ENCODE data around the gene DDX39A. TPM values are rescaled to one million over a fixed set of nuclear protein-coding genes. Genes with fewer than 3 reads are reported as not detected.

The DDX39A gene
- total RNA-seq, 1 donor from 2014 or later = 33.4 TPM

DNA sequence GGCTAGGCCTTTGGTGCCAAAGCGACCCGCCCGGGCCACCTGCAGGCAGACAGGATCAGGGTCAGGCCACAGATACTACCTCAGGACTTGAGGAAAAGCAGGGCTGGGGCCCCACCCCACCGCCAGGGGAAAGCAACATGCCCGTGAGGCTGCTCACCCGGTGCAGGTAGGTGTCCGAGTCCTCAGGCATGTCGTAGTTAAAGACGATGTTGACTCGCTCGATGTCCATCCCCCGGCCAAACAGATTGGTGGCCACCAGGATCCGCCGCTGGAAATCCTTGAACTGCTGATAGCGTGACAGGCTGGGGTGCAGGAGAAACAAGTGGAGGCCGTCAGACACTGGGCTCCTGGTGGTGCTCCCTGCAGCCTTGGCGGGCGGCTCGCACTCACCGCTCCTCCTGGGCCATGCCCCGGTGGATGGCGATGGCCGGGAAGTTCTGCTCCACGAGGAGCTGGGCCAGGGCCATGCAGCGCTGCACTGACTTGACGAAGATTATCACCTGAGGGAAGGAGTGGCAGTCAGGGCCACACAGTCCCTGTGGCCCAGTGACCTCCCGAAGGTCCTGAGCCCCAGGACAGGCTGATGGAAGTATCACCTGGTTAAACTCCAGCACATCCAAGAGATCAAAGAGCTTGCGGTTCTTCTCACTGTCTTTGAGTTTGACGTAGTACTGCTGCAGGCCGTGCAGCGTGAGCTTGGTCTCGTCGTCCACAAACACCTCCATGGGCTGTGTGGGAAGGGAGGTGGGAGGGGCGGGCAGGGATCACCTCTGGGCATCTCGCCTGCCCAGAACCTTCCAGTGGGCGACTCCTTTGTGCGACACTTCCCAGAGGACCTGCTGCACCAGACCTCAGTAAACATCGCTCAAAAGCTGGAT is 9.8 kb downstream of the DDX39A start:
- H3K27ac ChIP-seq (replicated peaks) = no peak overlapping the region
- H3K27me3 ChIP-seq (ENCODE audit: low read depth) = no peaks in the 10 kb centered on the region
- TF ChIP-seq, protein P1, sequence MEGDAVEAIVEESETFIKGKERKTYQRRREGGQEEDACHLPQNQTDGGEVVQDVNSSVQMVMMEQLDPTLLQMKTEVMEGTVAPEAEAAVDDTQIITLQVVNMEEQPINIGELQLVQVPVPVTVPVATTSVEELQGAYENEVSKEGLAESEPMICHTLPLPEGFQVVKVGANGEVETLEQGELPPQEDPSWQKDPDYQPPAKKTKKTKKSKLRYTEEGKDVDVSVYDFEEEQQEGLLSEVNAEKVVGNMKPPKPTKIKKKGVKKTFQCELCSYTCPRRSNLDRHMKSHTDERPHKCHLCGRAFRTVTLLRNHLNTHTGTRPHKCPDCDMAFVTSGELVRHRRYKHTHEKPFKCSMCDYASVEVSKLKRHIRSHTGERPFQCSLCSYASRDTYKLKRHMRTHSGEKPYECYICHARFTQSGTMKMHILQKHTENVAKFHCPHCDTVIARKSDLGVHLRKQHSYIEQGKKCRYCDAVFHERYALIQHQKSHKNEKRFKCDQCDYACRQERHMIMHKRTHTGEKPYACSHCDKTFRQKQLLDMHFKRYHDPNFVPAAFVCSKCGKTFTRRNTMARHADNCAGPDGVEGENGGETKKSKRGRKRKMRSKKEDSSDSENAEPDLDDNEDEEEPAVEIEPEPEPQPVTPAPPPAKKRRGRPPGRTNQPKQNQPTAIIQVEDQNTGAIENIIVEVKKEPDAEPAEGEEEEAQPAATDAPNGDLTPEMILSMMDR (IDR thresholded peaks at IDR 0.05; ENCODE audit: borderline replicate concordance) = no peak
- intact Hi-C loops (cut with micrococcal nuclease) = no loop called here
- H3K36me3 ChIP-seq = peaks cover 74% of the 10 kb centered on the region
- peaks cover 31% of the 10 kb centered on the region for H3K4me1 ChIP-seq
- no peak overlapping the region for H3K4me3 ChIP-seq
- no peaks in the 10 kb centered on the region for H3K9me3 ChIP-seq (replicated peaks)
- no peak for DNase-seq

DNA sequence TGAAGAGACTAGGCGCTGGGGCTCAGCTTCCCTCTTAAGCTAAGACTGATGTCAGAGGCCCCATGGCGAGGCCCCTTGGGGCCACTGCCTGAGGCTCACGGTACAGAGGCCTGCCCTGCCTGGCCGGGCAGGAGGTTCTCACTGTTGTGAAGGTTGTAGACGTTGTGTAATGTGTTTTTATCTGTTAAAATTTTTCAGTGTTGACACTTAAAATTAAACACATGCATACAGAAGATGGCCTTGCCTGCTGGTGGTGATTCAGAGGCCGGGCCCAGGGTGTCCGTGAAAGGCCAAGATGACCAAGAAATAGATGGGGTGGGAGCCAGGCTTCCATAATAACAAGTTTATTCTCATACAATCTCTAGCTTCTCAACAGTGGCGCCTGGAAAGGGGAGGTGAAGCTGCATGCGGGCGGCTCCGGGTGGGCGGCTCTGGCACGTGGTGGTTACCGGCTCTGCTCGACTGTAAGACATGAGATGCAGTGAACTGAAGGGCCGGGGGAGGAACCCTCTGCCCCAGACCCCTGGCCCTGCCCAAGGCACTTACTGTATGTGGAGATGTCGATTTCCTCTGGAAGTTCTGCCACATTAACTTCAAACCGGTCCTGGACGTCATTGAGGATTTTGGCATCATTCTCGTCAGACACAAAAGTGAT is 10.5 kb downstream of the DDX39A start:
- DNase-seq = no peak
- TF ChIP-seq, protein P1 (IDR thresholded peaks at IDR 0.05; ENCODE audit: borderline replicate concordance) = no peak
- no peaks in the 10 kb centered on the region for H3K9me3 ChIP-seq (replicated peaks)
- H3K4me1 ChIP-seq = peaks cover 24% of the 10 kb centered on the region
- H3K27ac ChIP-seq (replicated peaks) = no peak overlapping the region
- H3K4me3 ChIP-seq = no peak overlapping the region
- intact Hi-C loops (cut with micrococcal nuclease) = no loop called here
- peaks cover 82% of the 10 kb centered on the region for H3K36me3 ChIP-seq
- H3K27me3 ChIP-seq (ENCODE audit: low read depth) = no peaks in the 10 kb centered on the region

DNA sequence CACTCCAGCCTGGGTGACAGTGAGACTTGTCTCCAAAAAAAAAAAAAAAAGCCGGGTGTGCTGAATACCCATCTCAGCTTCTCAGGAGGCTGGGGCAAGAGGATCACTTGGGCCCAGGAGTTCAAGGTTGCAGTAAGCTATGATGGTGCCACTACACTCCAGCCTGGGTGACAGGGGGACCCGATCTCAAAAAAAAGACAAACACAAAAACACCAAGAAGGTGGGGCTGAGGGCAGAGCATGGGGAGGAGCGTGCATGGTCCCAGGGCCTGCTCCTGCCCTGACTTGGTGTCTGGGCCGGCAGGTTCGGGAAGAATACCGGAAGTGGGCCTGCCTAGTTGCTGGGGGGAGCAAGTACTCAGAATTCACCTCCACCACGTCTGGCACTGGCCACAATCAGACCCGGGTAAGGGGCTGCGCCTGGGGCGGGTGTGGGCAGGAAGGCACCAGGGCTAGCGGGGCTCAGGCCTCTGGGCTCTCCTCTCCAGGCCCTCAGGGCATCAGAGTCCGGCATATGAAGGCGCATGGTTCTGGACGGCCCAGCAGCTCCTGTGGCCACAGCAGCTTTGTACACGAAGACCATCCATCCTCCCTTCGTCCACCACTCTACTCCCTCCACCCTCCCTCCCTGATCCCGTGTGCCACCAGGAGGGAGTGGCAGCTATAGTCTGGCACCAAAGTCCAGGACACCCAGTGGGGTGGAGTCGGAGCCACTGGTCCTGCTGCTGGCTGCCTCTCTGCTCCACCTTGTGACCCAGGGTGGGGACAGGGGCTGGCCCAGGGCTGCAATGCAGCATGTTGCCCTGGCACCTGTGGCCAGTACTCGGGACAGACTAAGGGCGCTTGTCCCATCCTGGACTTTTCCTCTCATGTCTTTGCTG is 11.3 kb downstream of the DDX39A start:
- Histone ChIP-seq H3K27ac (replicated peaks) (no peak overlapping the region), H3K9me3 (replicated peaks) (no peaks in the 10 kb centered on the region), H3K4me3 (no peak overlapping the region), H3K4me1 (peaks cover 18% of the 10 kb centered on the region), H3K36me3 (peaks cover 87% of the 10 kb centered on the region), H3K27me3 (ENCODE audit: low read depth) (no peaks in the 10 kb centered on the region)
- intact Hi-C loops (cut with micrococcal nuclease) = no loop called here
- no peak for DNase-seq
- TF ChIP-seq, protein P1 (IDR thresholded peaks at IDR 0.05; ENCODE audit: borderline replicate concordance) = no peak

GRCh38 chr19:14406645-14407401 is 12.3 kb downstream of the DDX39A start:
- TF ChIP-seq, protein P1 (IDR thresholded peaks at IDR 0.05; ENCODE audit: borderline replicate concordance) = no peak
- Histone ChIP-seq H3K9me3 (replicated peaks) (no peaks in the 10 kb centered on the region), H3K4me1 (peaks cover 12% of the 10 kb centered on the region), H3K36me3 (peaks cover 87% of the 10 kb centered on the region), H3K27me3 (ENCODE audit: low read depth) (no peaks in the 10 kb centered on the region), H3K4me3 (peak overlapping the region; percentile 56), H3K27ac (replicated peaks) (peak overlapping the region; percentile 76)
- DNase-seq = no peak
- intact Hi-C loops (cut with micrococcal nuclease) = no loop called here

Measured in left ventricle myocardium inferior (tissue), 1 donor.